ENCODE measurements around the gene WDR13. TPM values are rescaled to one million over a fixed set of nuclear protein-coding genes. Genes with fewer than 3 reads are reported as not detected.

Gene WDR13
- total RNA-seq, 1 donor from 2014 or later = 97.8 TPM

GRCh38 chrX:48604701-48605100 is 7.4 kb downstream of the WDR13 start:
- Mint-ChIP-seq H3K9me3 (ENCODE audit: unreplicated experiment) (no peaks in the 10 kb centered on the region), H3K4me1 (ENCODE audit: unreplicated experiment) (no peaks in the 10 kb centered on the region), H3K4me3 (ENCODE audit: unreplicated experiment) (no peak overlapping the region), H3K27ac (ENCODE audit: unreplicated experiment) (no peak overlapping the region), H3K27me3 (ENCODE audit: unreplicated experiment) (no peaks in the 10 kb centered on the region), H3K36me3 (ENCODE audit: unreplicated experiment) (peaks cover 4% of the 10 kb centered on the region)
- TF ChIP-seq, protein P1, sequence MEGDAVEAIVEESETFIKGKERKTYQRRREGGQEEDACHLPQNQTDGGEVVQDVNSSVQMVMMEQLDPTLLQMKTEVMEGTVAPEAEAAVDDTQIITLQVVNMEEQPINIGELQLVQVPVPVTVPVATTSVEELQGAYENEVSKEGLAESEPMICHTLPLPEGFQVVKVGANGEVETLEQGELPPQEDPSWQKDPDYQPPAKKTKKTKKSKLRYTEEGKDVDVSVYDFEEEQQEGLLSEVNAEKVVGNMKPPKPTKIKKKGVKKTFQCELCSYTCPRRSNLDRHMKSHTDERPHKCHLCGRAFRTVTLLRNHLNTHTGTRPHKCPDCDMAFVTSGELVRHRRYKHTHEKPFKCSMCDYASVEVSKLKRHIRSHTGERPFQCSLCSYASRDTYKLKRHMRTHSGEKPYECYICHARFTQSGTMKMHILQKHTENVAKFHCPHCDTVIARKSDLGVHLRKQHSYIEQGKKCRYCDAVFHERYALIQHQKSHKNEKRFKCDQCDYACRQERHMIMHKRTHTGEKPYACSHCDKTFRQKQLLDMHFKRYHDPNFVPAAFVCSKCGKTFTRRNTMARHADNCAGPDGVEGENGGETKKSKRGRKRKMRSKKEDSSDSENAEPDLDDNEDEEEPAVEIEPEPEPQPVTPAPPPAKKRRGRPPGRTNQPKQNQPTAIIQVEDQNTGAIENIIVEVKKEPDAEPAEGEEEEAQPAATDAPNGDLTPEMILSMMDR (IDR thresholded peaks at IDR 0.05) = no peak
- DNase-seq (ENCODE audit: extremely low spot score, unreplicated experiment) = no peak

GRCh38 chrX:48606091-48606490 is 8.8 kb downstream of the WDR13 start:
- Mint-ChIP-seq H3K27ac (ENCODE audit: unreplicated experiment) (no peak overlapping the region), H3K9me3 (ENCODE audit: unreplicated experiment) (no peaks in the 10 kb centered on the region), H3K4me1 (ENCODE audit: unreplicated experiment) (no peaks in the 10 kb centered on the region), H3K4me3 (ENCODE audit: unreplicated experiment) (no peak overlapping the region), H3K27me3 (ENCODE audit: unreplicated experiment) (no peaks in the 10 kb centered on the region), H3K36me3 (ENCODE audit: unreplicated experiment) (peaks cover 2% of the 10 kb centered on the region)
- TF ChIP-seq, protein P1 (IDR thresholded peaks at IDR 0.05) = no peak
- DNase-seq (ENCODE audit: extremely low spot score, unreplicated experiment) = no peak

GRCh38 chrX:48611703-48612102 is 14.4 kb downstream of the WDR13 start:
- DNase-seq (ENCODE audit: extremely low spot score, unreplicated experiment) = no peak
- H3K9me3 Mint-ChIP-seq (ENCODE audit: unreplicated experiment) = peaks cover 7% of the 10 kb centered on the region
- H3K4me1 Mint-ChIP-seq (ENCODE audit: unreplicated experiment) = peaks cover 4% of the 10 kb centered on the region
- H3K4me3 Mint-ChIP-seq (ENCODE audit: unreplicated experiment) = no peak overlapping the region
- TF ChIP-seq, protein P1 (IDR thresholded peaks at IDR 0.05) = no peak
- no peak overlapping the region for H3K27ac Mint-ChIP-seq (ENCODE audit: unreplicated experiment)
- no peaks in the 10 kb centered on the region for H3K27me3 Mint-ChIP-seq (ENCODE audit: unreplicated experiment)
- H3K36me3 Mint-ChIP-seq (ENCODE audit: unreplicated experiment) = no peaks in the 10 kb centered on the region

DNA sequence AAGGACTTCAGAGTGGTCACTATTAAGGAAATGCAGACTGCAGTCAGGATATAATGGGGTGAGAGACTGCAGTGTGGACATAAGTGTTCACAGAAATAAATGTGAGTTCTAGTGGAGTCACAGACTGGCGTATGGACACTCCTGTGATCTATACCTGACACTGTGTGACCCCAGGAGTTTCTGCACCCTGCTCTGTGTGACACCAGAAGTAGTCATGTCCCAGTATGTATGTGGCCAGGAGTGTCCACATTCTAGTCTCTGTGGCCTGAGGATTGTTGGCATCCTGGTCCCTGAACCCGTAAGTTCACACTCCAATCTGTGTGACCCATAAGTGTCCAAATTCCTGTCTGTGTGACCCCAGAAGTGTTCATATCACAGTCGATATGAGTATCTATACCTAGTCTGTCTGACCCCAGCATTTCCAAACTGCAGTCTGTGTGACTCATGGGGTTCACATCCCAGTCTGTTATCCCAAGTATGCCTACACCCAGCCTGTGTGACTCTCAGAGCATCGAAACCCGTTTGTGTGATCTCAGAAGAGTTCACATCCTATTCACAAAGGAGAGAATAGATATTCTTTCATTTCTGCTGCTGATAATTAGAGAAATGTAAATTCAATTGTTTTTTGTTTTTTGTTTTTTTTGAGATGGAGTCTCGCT is 16.3 kb downstream of the WDR13 start:
- H3K9me3 Mint-ChIP-seq (ENCODE audit: unreplicated experiment) = peaks cover 7% of the 10 kb centered on the region
- H3K27ac Mint-ChIP-seq (ENCODE audit: unreplicated experiment) = no peak overlapping the region
- H3K4me1 Mint-ChIP-seq (ENCODE audit: unreplicated experiment) = peaks cover 15% of the 10 kb centered on the region
- H3K27me3 Mint-ChIP-seq (ENCODE audit: unreplicated experiment) = no peaks in the 10 kb centered on the region
- TF ChIP-seq, protein P1 (IDR thresholded peaks at IDR 0.05) = no peak
- DNase-seq (ENCODE audit: extremely low spot score, unreplicated experiment) = no peak
- no peak overlapping the region for H3K4me3 Mint-ChIP-seq (ENCODE audit: unreplicated experiment)
- no peaks in the 10 kb centered on the region for H3K36me3 Mint-ChIP-seq (ENCODE audit: unreplicated experiment)

DNA sequence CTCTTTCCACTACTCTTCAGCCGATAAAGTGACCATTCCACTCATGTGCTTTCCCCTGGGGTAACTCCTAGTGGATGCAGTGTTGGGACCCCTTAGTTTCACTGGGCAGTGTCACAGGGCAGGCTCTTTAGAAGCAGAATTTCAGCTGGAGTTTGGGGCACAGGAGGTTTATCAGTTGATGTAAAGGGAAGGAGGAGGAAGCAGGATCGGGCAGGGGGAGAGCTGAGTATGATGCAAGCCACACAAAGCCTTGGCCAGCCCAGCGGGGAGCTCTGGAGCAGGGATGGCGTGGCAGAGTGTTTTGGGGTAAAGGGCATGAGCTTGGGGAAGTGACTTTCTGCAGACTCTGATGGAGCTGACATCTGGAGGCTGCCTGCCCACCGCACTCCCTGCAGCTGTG is 19.3 kb downstream of the WDR13 start:
- Mint-ChIP-seq H3K36me3 (ENCODE audit: unreplicated experiment) (no peaks in the 10 kb centered on the region), H3K9me3 (ENCODE audit: unreplicated experiment) (peaks cover 6% of the 10 kb centered on the region), H3K27ac (ENCODE audit: unreplicated experiment) (no peak overlapping the region), H3K4me1 (ENCODE audit: unreplicated experiment) (peaks cover 15% of the 10 kb centered on the region), H3K27me3 (ENCODE audit: unreplicated experiment) (no peaks in the 10 kb centered on the region), H3K4me3 (ENCODE audit: unreplicated experiment) (no peak overlapping the region)
- TF ChIP-seq, protein P1 (IDR thresholded peaks at IDR 0.05) = no peak
- no peak for DNase-seq (ENCODE audit: extremely low spot score, unreplicated experiment)
